GM19324 (cell line): ENCODE measurements around the gene FOXC1.

ENCODE experiments used
- ATAC-seq: cut with Tn5 transposase; IDR thresholded peaks from one replicate; pipeline ENCODE4 v1.9.1; 2021; ENCODE audit warnings: mild to moderate bottlenecking, moderate library complexity; ENCODE audit not compliant: unreplicated experiment, low FRiP score

Gene FOXC1

GRCh38 chr6:1584146-1584545 is 25.6 kb upstream of the FOXC1 start:
- ATAC-seq: no peak

- ATAC-seq: no peak
Observed at GRCh38 chr6:1584996-1585668, 24.6 kb upstream of the FOXC1 start.

- no peak for ATAC-seq
Observed at GRCh38 chr6:1585669-1586049, 24.1 kb upstream of the FOXC1 start.

- no peak for ATAC-seq
Observed at GRCh38 chr6:1586256-1586655, 23.5 kb upstream of the FOXC1 start.

- ATAC-seq: no peak
Observed at GRCh38 chr6:1586861-1587450, 22.8 kb upstream of the FOXC1 start.

GRCh38 chr6:1587546-1587945 is 22.2 kb upstream of the FOXC1 start:
- ATAC-seq: no peak

GRCh38 chr6:1587977-1588376 is 21.7 kb upstream of the FOXC1 start:
- no peak for ATAC-seq

- no peak for ATAC-seq
Observed at GRCh38 chr6:1589208-1589607, 20.5 kb upstream of the FOXC1 start.

GRCh38 chr6:1590580-1590979 is 19.1 kb upstream of the FOXC1 start:
- no peak for ATAC-seq

GRCh38 chr6:1591243-1591642 is 18.5 kb upstream of the FOXC1 start:
- no peak for ATAC-seq

GRCh38 chr6:1591926-1592325 is 17.8 kb upstream of the FOXC1 start:
- ATAC-seq: no peak

- no peak for ATAC-seq
Observed at GRCh38 chr6:1592852-1593251, 16.9 kb upstream of the FOXC1 start.

GRCh38 chr6:1593286-1593957 is 16.3 kb upstream of the FOXC1 start:
- no peak for ATAC-seq

- no peak for ATAC-seq
Observed at GRCh38 chr6:1593958-1594314, 15.8 kb upstream of the FOXC1 start.

GRCh38 chr6:1594445-1595200 is 15.1 kb upstream of the FOXC1 start:
- ATAC-seq: no peak

GRCh38 chr6:1595271-1596087 is 14.2 kb upstream of the FOXC1 start:
- ATAC-seq: no peak

GRCh38 chr6:1596088-1596852 is 13.4 kb upstream of the FOXC1 start:
- no peak for ATAC-seq

GRCh38 chr6:1597121-1597744 is 12.5 kb upstream of the FOXC1 start:
- no peak for ATAC-seq

- no peak for ATAC-seq
Observed at GRCh38 chr6:1597924-1598323, 11.8 kb upstream of the FOXC1 start.
